ENCODE data around the gene FAM24A.

FAM24A gene

GRCh38 chr10:122911889-122912484 lies 1.6 kb downstream of the FAM24A start:
- DNase-seq, result peak; percentile 55

GRCh38 chr10:122915700-122916099 lies 5.3 kb downstream of the FAM24A start:
- in situ Hi-C loops (cut with MboI; ENCODE audit: low pct_unique_long_range_greater_than_20kb, low sequenced_read_pairs), result no loop called here
- no peak for DNase-seq

More at GRCh38 chr10:122911889-122912484, 1.6 kb downstream of the FAM24A start:
- in situ Hi-C loops (cut with MboI; ENCODE audit: low pct_unique_long_range_greater_than_20kb, low sequenced_read_pairs), result no loop called here

GRCh38 chr10:122930140-122930539 lies 19.7 kb downstream of the FAM24A start:
- in situ Hi-C loops (cut with MboI; ENCODE audit: low pct_unique_long_range_greater_than_20kb, low sequenced_read_pairs), result no loop called here
- DNase-seq, result no peak

- DNase-seq, result no peak
- in situ Hi-C loops (cut with MboI; ENCODE audit: low pct_unique_long_range_greater_than_20kb, low sequenced_read_pairs), result no loop called here
Observed at GRCh38 chr10:122931088-122931906, 20.9 kb downstream of the FAM24A start.

- in situ Hi-C loops (cut with MboI; ENCODE audit: low pct_unique_long_range_greater_than_20kb, low sequenced_read_pairs), result no loop called here
- DNase-seq, result no peak
Observed at GRCh38 chr10:122939133-122939855, 28.9 kb downstream of the FAM24A start.

GRCh38 chr10:122939856-122940543 lies 29.6 kb downstream of the FAM24A start:
- no peak for DNase-seq
- in situ Hi-C loops (cut with MboI; ENCODE audit: low pct_unique_long_range_greater_than_20kb, low sequenced_read_pairs), result no loop called here

- DNase-seq, result no peak
- in situ Hi-C loops (cut with MboI; ENCODE audit: low pct_unique_long_range_greater_than_20kb, low sequenced_read_pairs), result no loop called here
Observed at GRCh38 chr10:122949296-122949695, 38.9 kb downstream of the FAM24A start.

GRCh38 chr10:122953902-122954730 lies 43.7 kb downstream of the FAM24A start, which contains the start of gene C10orf88:
C10orf88 (minus strand) TSS chr10:122954227; CDS start chr10:122954178, 49 bp downstream.
- in situ Hi-C loops (cut with MboI; ENCODE audit: low pct_unique_long_range_greater_than_20kb, low sequenced_read_pairs), result no loop called here
- peak; percentile 97 for DNase-seq

- DNase-seq, result no peak
- in situ Hi-C loops (cut with MboI; ENCODE audit: low pct_unique_long_range_greater_than_20kb, low sequenced_read_pairs), result no loop called here
Observed at GRCh38 chr10:122954731-122955050, 44.3 kb downstream of the FAM24A start.

- in situ Hi-C loops (cut with MboI; ENCODE audit: low pct_unique_long_range_greater_than_20kb, low sequenced_read_pairs), result no loop called here
- DNase-seq, result no peak
Observed at GRCh38 chr10:122955892-122956291, 45.5 kb downstream of the FAM24A start.

- no peak for DNase-seq
- in situ Hi-C loops (cut with MboI; ENCODE audit: low pct_unique_long_range_greater_than_20kb, low sequenced_read_pairs), result no loop called here
Observed at GRCh38 chr10:122957474-122957873, 47.1 kb downstream of the FAM24A start.

- in situ Hi-C loops (cut with MboI; ENCODE audit: low pct_unique_long_range_greater_than_20kb, low sequenced_read_pairs), result no loop called here
- DNase-seq, result no peak
Observed at GRCh38 chr10:122962405-122962804, 52.0 kb downstream of the FAM24A start.

All from KBM-7 (cell line).